ENCODE results near the gene RAB1B.

The RAB1B gene

GRCh38 chr11:66326261-66327111, 58.0 kb downstream of the RAB1B start:
- Histone ChIP-seq H3K4me1 (ENCODE audit: control insufficient read depth in 1 of 2, insufficient read depth in 1 of 2, low read depth in 1 of 2, low read length in 1 of 2) (peaks cover 4 to 5% of the 10 kb centered on the region in 2 experiments), H3K9me3 (no peaks in the 10 kb centered on the region), H3K27ac (no peak overlapping the region), H3K27me3 (peaks cover 8% of the 10 kb centered on the region), H3K36me3 (no peaks in the 10 kb centered on the region), H3K4me3 (ENCODE audit: low read depth in 1 of 2, low read length in 1 of 2) (no peak overlapping the region)
- no peak for TF ChIP-seq CTCF (IDR thresholded peaks at IDR 0.05)

Data from neutrophil (primary cell).